Measurements from ENCODE around the gene MPP2.

DNA sequence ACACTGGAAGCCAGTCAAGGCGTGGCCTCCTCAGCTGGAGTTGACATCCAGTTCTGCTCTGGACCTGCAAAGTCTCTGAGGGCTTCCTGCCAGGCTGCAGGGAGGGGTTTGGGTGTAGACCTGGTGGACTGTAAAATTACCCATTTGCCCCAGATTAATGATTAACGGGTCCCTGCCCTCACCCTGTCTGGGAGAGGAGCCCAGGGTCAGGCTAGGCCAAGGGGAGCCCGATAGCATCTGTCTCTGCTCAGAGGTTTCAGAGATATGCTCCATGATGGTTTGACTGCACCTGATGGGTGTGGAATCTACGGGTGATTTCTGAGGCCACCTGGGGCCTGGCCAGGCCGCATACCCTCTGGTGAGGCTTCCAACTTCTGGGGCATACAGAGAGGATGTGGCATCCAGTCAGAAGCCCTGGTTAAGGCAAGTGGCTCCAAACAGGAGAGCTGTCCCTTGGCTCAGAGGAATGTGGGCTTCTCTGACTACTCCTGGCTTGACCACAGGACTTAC lies 23.8 kb upstream of the MPP2 start:
- TF ChIP-seq, protein P1, sequence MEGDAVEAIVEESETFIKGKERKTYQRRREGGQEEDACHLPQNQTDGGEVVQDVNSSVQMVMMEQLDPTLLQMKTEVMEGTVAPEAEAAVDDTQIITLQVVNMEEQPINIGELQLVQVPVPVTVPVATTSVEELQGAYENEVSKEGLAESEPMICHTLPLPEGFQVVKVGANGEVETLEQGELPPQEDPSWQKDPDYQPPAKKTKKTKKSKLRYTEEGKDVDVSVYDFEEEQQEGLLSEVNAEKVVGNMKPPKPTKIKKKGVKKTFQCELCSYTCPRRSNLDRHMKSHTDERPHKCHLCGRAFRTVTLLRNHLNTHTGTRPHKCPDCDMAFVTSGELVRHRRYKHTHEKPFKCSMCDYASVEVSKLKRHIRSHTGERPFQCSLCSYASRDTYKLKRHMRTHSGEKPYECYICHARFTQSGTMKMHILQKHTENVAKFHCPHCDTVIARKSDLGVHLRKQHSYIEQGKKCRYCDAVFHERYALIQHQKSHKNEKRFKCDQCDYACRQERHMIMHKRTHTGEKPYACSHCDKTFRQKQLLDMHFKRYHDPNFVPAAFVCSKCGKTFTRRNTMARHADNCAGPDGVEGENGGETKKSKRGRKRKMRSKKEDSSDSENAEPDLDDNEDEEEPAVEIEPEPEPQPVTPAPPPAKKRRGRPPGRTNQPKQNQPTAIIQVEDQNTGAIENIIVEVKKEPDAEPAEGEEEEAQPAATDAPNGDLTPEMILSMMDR (IDR thresholded peaks at IDR 0.05): no peak
- no peak for TF ChIP-seq POLR2A (IDR thresholded peaks at IDR 0.05)

Data from body of pancreas (tissue), 4 donors.